ENCODE data around the gene FLNC.

- TF ChIP-seq POLR2A (IDR thresholded peaks at IDR 0.05; ENCODE audit: low read depth, low read length), result no peak
- no peak for TF ChIP-seq POLR2AphosphoS5 (IDR thresholded peaks at IDR 0.05; ENCODE audit: low read depth, low read length)
Measured at GRCh38 chr7:128903621-128904361, 73.6 kb downstream of the FLNC start.
